GM23338 (cell line): Measurements from ENCODE around the gene RPL10. TPM values are rescaled to one million over a fixed set of nuclear protein-coding genes. Genes with fewer than 3 reads are reported as not detected.

Source experiments
- ATAC-seq: fragments of 200-7000 bp; cut with Tn5 transposase; 3 replicates; pipeline ENCODE4 v1.9.1; 2020
- DNase-seq: peaks from one replicate; pipeline ENCODE4 v3.0.0-alpha.2; 2015; ENCODE audit warnings: low spot score
- H2AFZ ChIP-seq: fragments of 200-600 bp; sonication (generic); 2 replicates; pipeline ENCODE4 v1.8.0; 2016; ENCODE audit warnings: antibody characterized with exemption, mild to moderate bottlenecking, moderate library complexity
- H3F3A ChIP-seq: fragments of 200-600 bp; sonication (generic); replicated peaks from 2 replicates; pipeline ENCODE4 v1.8.0; 2017; ENCODE audit warnings: antibody characterized with exemption, mixed run types, low read depth
- H3K27ac ChIP-seq: fragments of 200-600 bp; sonication (generic); 2 replicates; pipeline ENCODE4 v1.6.1; 2016; ENCODE audit warnings: low read depth
- H3K27me3 ChIP-seq: fragments of 200-600 bp; sonication (generic); 2 replicates; pipeline ENCODE4 v1.8.0; 2016; ENCODE audit warnings: mild to moderate bottlenecking, mixed run types, moderate library complexity; ENCODE audit not compliant: insufficient read depth
- H3K36me3 ChIP-seq: fragments of 200-600 bp; sonication (generic); 2 replicates; pipeline ENCODE4 v1.8.0; 2016; ENCODE audit warnings: mild to moderate bottlenecking; ENCODE audit not compliant: insufficient read depth
- H3K4me1 ChIP-seq: fragments of 200-600 bp; sonication (generic); 2 replicates; pipeline ENCODE4 v1.8.0; 2016; ENCODE audit warnings: mild to moderate bottlenecking, moderate library complexity; ENCODE audit not compliant: insufficient read depth
- H3K4me2 ChIP-seq: fragments of 200-600 bp; sonication (generic); 2 replicates; pipeline ENCODE4 v1.7.1; 2017; ENCODE audit warnings: mixed run types
- H3K4me3 ChIP-seq: fragments of 200-600 bp; sonication (generic); 2 replicates; pipeline ENCODE4 v1.6.1; 2016; ENCODE audit warnings: mixed run types
- H3K79me2 ChIP-seq: fragments of 200-600 bp; sonication (generic); replicated peaks from 2 replicates; pipeline ENCODE4 v1.8.0; 2017; ENCODE audit warnings: mild to moderate bottlenecking; ENCODE audit not compliant: insufficient read depth
- H3K9me2 ChIP-seq: fragments of 200-600 bp; sonication (generic); 2 replicates; pipeline ENCODE4 v1.8.0; 2017; ENCODE audit not compliant: insufficient read depth
- H4K20me1 ChIP-seq: fragments of 200-600 bp; sonication (generic); replicated peaks from 2 replicates; pipeline ENCODE4 v1.8.0; 2017; ENCODE audit warnings: mild to moderate bottlenecking; ENCODE audit not compliant: insufficient read depth
- H3K27ac Mint-ChIP-seq: 2 replicates; pipeline ENCODE4 v1.8.0; 2020; ENCODE audit warnings: inconsistent platforms, mild to moderate bottlenecking, moderate library complexity, mixed read lengths
- H3K27me3 Mint-ChIP-seq: 3 replicates; pipeline ENCODE4 v1.8.0; 2022; ENCODE audit warnings: low read depth, mild to moderate bottlenecking, moderate library complexity, mixed read lengths, inconsistent platforms; ENCODE audit not compliant: insufficient read depth, poor library complexity
- H3K36me3 Mint-ChIP-seq: 3 replicates; pipeline ENCODE4 v1.8.0; 2021; ENCODE audit warnings: low read depth, mild to moderate bottlenecking, inconsistent platforms, moderate library complexity, mixed read lengths
- H3K4me1 Mint-ChIP-seq: 3 replicates; pipeline ENCODE4 v1.8.0; 2020; ENCODE audit warnings: mild to moderate bottlenecking, inconsistent platforms, mixed read lengths
- H3K4me3 Mint-ChIP-seq: 3 replicates; pipeline ENCODE4 v1.8.0; 2021; ENCODE audit warnings: moderate library complexity, mild to moderate bottlenecking, inconsistent platforms, mixed read lengths
- H3K9me3 Mint-ChIP-seq: 3 replicates; pipeline ENCODE4 v1.8.0; 2020; ENCODE audit warnings: moderate library complexity, mild to moderate bottlenecking, inconsistent platforms, mixed read lengths
- CTCF ChIP-seq, 2 experiments: fragments of 200-600 bp in 1 of 2; sonication (generic) in 1 of 2; conservative IDR thresholded peaks; 2 replicates each; pipeline versions ENCODE4 v1.5.1 to v1.6.1; 2016 to 2017; ENCODE audit warnings: antibody characterized with exemption in 2 of 2, low read depth in 2 of 2, mild to moderate bottlenecking in 2 of 2, moderate library complexity in 1 of 2
- ZNF462 ChIP-seq: fragments of 250-450 bp; sonication (Bioruptor Pico); IDR thresholded peaks from 2 replicates; pipeline ENCODE4 v1.5.0; 2020; ENCODE audit warnings: mild to moderate bottlenecking, moderate library complexity
- polyA plus RNA-seq: library from polyadenylated mRNA; unstranded; fragments of >200 nt; fragmentation: Nextera tagmentation; extraction: Ambion mirVana; gene quantifications from 2 replicates; pipeline ENCODE4 v1.2.1, GENCODE V29; 2016
- total RNA-seq: library from RNA; depleted of rRNA; stranded (reverse); fragments of >200 nt; shearing (Covaris generic); gene quantifications from 2 replicates; pipeline ENCODE4 v1.2.3, GENCODE V29; 2014

Gene RPL10
- total and polyA plus RNA-seq, 2 experiments from 2014 or later: 1,696 to 4,929 TPM

GRCh38 chrX:154365052-154365600 lies 33.1 kb upstream of the RPL10 start:
- no peaks in the 10 kb centered on the region for H3K9me2 ChIP-seq
- peaks cover 25% of the 10 kb centered on the region for H3K27me3 Mint-ChIP-seq
- H3K79me2 ChIP-seq: peaks cover 46% of the 10 kb centered on the region
- H3K4me1 Mint-ChIP-seq: no peaks in the 10 kb centered on the region; the same call in 2 of the 3 replicates
- H3K27ac ChIP-seq: no peak overlapping the region
- DNase-seq: no peak
- H3K4me3 Mint-ChIP-seq: no peak overlapping the region
- no peak overlapping the region for H3K27ac Mint-ChIP-seq
- H3F3A ChIP-seq: 0 out of 2 replicates have a peak, but pooled peaks cover 4% of the 10 kb centered on the region
- H3K4me2 ChIP-seq: no peak overlapping the region
- H3K9me3 Mint-ChIP-seq: peaks cover 5% of the 10 kb centered on the region; the same call in 2 of the 3 replicates
- H4K20me1 ChIP-seq: peaks cover 6% of the 10 kb centered on the region
- H3K4me3 ChIP-seq: no peak overlapping the region
- H3K4me1 ChIP-seq: no peaks in the 10 kb centered on the region
- peaks cover 83% of the 10 kb centered on the region for H3K36me3 Mint-ChIP-seq
- peaks cover 13% of the 10 kb centered on the region for H3K36me3 ChIP-seq
- no peak overlapping the region for H2AFZ ChIP-seq
- no peak for TF ChIP-seq ZNF462 (CRISPR knock-in tag)
- TF ChIP-seq CTCF (conservative IDR thresholded peaks at IDR 0.05; ENCODE audit: low read depth in 2 of 2): no peak
- ATAC-seq: no peak
- no peaks in the 10 kb centered on the region for H3K27me3 ChIP-seq
